A673 (cell line): ENCODE measurements around the gene DLG2.

ENCODE experiments used
- CTCF ChIP-seq: fragments of 300-800, 200-600 bp; sonication (generic); conservative IDR thresholded peaks from 2 replicates; pipeline ENCODE4 v1.5.1; 2017; ENCODE audit warnings: low read depth, mild to moderate bottlenecking, antibody characterized with exemption, low read length, moderate library complexity, mixed read lengths
- EZH2 ChIP-seq: fragments of 200-600 bp; sonication (generic); IDR thresholded peaks from 2 replicates; pipeline ENCODE4 v1.6.1; 2017; ENCODE audit warnings: borderline replicate concordance, low read depth, mild to moderate bottlenecking, mixed read lengths, antibody characterized with exemption, low read length; ENCODE audit not compliant: poor library complexity, severe bottlenecking

- TF ChIP-seq CTCF (no peak), EZH2 (no peak)
Observed at GRCh38 chr11:83523676-83524075, 2103.5 kb downstream of the DLG2 start.
